CD14-positive monocyte (primary cell): Measurements from ENCODE around the gene ERCC2. TPM values are rescaled to one million over a fixed set of nuclear protein-coding genes. Genes with fewer than 3 reads are reported as not detected.

Source experiments
- DNase-seq, 3 donors: peaks; one replicate each; pipeline ENCODE4 v3.0.0-alpha.2; 2011 to 2022
- H2AFZ ChIP-seq: 2 replicates; pipeline ENCODE4 v1.6.0; 2012; ENCODE audit warnings: mild to moderate bottlenecking, low read depth, low read length, inconsistent platforms; ENCODE audit not compliant: insufficient read depth, poor library complexity, severe bottlenecking
- H3K27ac ChIP-seq, 2 donors: 1 replicate in 1 of 2; 2 replicates in 1 of 2; pipeline ENCODE4 v1.5.1; 2012 to 2013; ENCODE audit warnings: low read length in 2 of 2, control low read depth in 1 of 2, inconsistent platforms in 1 of 2, low read depth in 1 of 2, mild to moderate bottlenecking in 1 of 2
- H3K27me3 ChIP-seq, 2 donors: one replicate each; pipeline versions ENCODE4 v1.6.0 to v1.6.1; 2011 to 2013; ENCODE audit warnings: low read length in 2 of 2; ENCODE audit not compliant: control insufficient read depth in 2 of 2, insufficient read depth in 2 of 2
- H3K36me3 ChIP-seq, 2 donors: replicated peaks in 1 of 2; 1 replicate in 1 of 2; 2 replicates in 1 of 2; pipeline versions ENCODE4 v1.5.1 to v1.6.1; 2012 to 2013; ENCODE audit warnings: low read length in 2 of 2, control low read depth in 1 of 2, inconsistent platforms in 1 of 2, mild to moderate bottlenecking in 1 of 2; ENCODE audit not compliant: insufficient read depth in 2 of 2, control insufficient read depth in 1 of 2
- H3K4me1 ChIP-seq, 2 donors: 1 replicate in 1 of 2; 2 replicates in 1 of 2; pipeline versions ENCODE4 v1.5.1 to v1.6.1; 2012 to 2013; ENCODE audit warnings: low read length in 2 of 2, control low read depth in 1 of 2, inconsistent platforms in 1 of 2, mild to moderate bottlenecking in 1 of 2, moderate library complexity in 1 of 2; ENCODE audit not compliant: insufficient read depth in 2 of 2, control insufficient read depth in 1 of 2
- H3K4me2 ChIP-seq: replicated peaks from 2 replicates; pipeline ENCODE3; 2012; ENCODE audit warnings: low read length, moderate library complexity, mild to moderate bottlenecking; ENCODE audit not compliant: poor library complexity, severe bottlenecking; ENCODE audit errors: extremely low read depth
- H3K4me3 ChIP-seq, 3 experiments: fragments of 200-600 bp in 1 of 3; sonication (generic) in 1 of 3; replicated peaks in 1 of 3; 1 replicate in 2 of 3; 2 replicates in 1 of 3; pipeline ENCODE4 v1.5.1; 2011 to 2013; ENCODE audit warnings: low read length in 3 of 3, mild to moderate bottlenecking in 3 of 3, control low read depth in 2 of 3, low read depth in 2 of 3, inconsistent platforms in 1 of 3, moderate library complexity in 1 of 3
- H3K79me2 ChIP-seq: 2 replicates; pipeline ENCODE4 v1.6.0; 2012; ENCODE audit warnings: mild to moderate bottlenecking, control low read depth, inconsistent platforms, low read length, moderate library complexity; ENCODE audit not compliant: insufficient read depth
- H3K9ac ChIP-seq: 2 replicates; pipeline ENCODE4 v1.6.0; 2017; ENCODE audit warnings: low read length, mild to moderate bottlenecking; ENCODE audit not compliant: insufficient read depth, poor library complexity, severe bottlenecking
- H3K9me3 ChIP-seq, 2 donors: replicated peaks in 1 of 2; 1 replicate in 1 of 2; 2 replicates in 1 of 2; pipeline versions ENCODE4 v1.5.1 to v1.6.1; 2012 to 2013; ENCODE audit warnings: low read length in 2 of 2, control low read depth in 1 of 2; ENCODE audit not compliant: control insufficient read depth in 1 of 2, insufficient read depth in 1 of 2
- H4K20me1 ChIP-seq: 2 replicates; pipeline ENCODE4 v1.6.0; 2012; ENCODE audit warnings: mild to moderate bottlenecking, low read length, control low read depth, moderate library complexity; ENCODE audit not compliant: insufficient read depth
- H3K27ac Mint-ChIP-seq, 7 donors: one replicate each; pipeline ENCODE4 v1.8.0; 2020; ENCODE audit warnings: mild to moderate bottlenecking in 7 of 7, mixed read lengths in 7 of 7, moderate library complexity in 6 of 7, inconsistent platforms in 2 of 7
- H3K27me3 Mint-ChIP-seq, 3 donors: one replicate each; pipeline ENCODE4 v1.8.0; 2021 to 2022; ENCODE audit warnings: low read depth in 3 of 3, mild to moderate bottlenecking in 3 of 3, mixed read lengths in 3 of 3, moderate library complexity in 3 of 3, inconsistent platforms in 1 of 3
- H3K36me3 Mint-ChIP-seq, 2 donors: one replicate each; pipeline ENCODE4 v1.8.0; 2020; ENCODE audit warnings: mixed read lengths in 2 of 2, inconsistent platforms in 1 of 2, mild to moderate bottlenecking in 1 of 2
- H3K4me1 Mint-ChIP-seq: one replicate; pipeline ENCODE4 v1.8.0; 2020; ENCODE audit warnings: mild to moderate bottlenecking, mixed read lengths
- H3K4me3 Mint-ChIP-seq, 2 donors: one replicate each; pipeline ENCODE4 v1.8.0; 2020; ENCODE audit warnings: mild to moderate bottlenecking in 2 of 2, mixed read lengths in 2 of 2, moderate library complexity in 1 of 2
- H3K9me3 Mint-ChIP-seq, 7 donors: one replicate each; pipeline ENCODE4 v1.8.0; 2020 to 2022; ENCODE audit warnings: mixed read lengths in 7 of 7, mild to moderate bottlenecking in 6 of 7, moderate library complexity in 6 of 7, inconsistent platforms in 2 of 7
- WGBS: methylation state at CpG from one replicate; pipeline ENCODE4 v1.1.5; 2013; ENCODE audit warnings: missing lambda C conversion rate; ENCODE audit not compliant: insufficient coverage; 5-methylcytosine and 5-hydroxymethylcytosine counted together
- intact Hi-C, 2 donors: fragments of 100-400 bp; cut with micrococcal nuclease; formaldehyde crosslinking; loops; one replicate each; pipeline versions ENCODE4 v1.15.0 to v1.15.1; 2023
- polyA plus RNA-seq, 3 donors: library from polyadenylated mRNA; depleted of rRNA in 1 of 3; unstranded in 2 of 3; stranded (reverse) in 1 of 3; fragments of 300-500 nt in 2 of 3; fragments of >200 nt in 1 of 3; fragmentation: Illumina TruSeq in 2 of 3; gene quantifications; 1 replicate in 2 of 3; 2 replicates in 1 of 3; pipeline ENCODE4 v1.2.3, GENCODE V29; 2012 to 2021
- TF ChIP-seq, protein P1 (sequence below): fragments of 200-600 bp; IDR thresholded peaks from one replicate; pipeline ENCODE4 v1.8.0; 2022; ENCODE audit warnings: antibody characterized with exemption, mild to moderate bottlenecking

Gene ERCC2
- polyA plus RNA-seq, 3 donors, result 4.0 to 20.0 (median 4.4) TPM

DNA sequence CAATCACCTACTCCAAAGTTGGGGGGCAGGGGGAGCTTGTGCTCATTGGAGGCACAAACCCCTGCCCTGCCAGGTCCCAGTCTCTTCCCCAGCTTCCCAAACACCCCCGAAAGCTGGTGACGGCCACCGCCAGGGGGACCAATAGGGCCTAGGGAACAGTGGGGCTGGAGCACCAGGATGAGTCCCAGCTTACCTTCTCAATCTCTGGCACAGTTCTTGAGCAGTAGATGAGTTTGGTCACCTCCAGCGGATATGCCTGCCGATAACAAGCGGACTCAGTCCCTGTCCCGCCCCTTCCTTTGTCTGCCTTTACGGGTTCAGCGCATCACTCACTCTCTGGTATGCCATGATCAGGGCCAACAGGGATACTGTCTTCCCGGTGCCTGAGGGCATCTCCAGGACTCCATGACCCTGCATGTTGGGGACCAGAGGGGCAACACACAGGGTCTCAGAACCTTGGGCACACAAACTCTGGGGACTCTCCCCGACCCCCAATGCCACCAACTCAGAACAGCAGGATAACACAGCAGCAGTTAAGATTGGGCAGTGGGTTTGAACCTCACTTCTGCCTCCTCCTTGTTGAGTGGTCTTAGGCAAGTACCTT is 1.5 kb downstream of the ERCC2 start:
- H3K4me1 ChIP-seq, result peaks cover 7 to 11% of the 10 kb centered on the region in 2 donors
- H3K27me3 ChIP-seq, result no peaks in the 10 kb centered on the region
- no peak overlapping the region for H3K4me3 ChIP-seq
- TF ChIP-seq, protein P1, sequence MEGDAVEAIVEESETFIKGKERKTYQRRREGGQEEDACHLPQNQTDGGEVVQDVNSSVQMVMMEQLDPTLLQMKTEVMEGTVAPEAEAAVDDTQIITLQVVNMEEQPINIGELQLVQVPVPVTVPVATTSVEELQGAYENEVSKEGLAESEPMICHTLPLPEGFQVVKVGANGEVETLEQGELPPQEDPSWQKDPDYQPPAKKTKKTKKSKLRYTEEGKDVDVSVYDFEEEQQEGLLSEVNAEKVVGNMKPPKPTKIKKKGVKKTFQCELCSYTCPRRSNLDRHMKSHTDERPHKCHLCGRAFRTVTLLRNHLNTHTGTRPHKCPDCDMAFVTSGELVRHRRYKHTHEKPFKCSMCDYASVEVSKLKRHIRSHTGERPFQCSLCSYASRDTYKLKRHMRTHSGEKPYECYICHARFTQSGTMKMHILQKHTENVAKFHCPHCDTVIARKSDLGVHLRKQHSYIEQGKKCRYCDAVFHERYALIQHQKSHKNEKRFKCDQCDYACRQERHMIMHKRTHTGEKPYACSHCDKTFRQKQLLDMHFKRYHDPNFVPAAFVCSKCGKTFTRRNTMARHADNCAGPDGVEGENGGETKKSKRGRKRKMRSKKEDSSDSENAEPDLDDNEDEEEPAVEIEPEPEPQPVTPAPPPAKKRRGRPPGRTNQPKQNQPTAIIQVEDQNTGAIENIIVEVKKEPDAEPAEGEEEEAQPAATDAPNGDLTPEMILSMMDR, result no peak
- Mint-ChIP-seq H3K9me3 (peaks cover 0 to 2% (median 0%) of the 10 kb centered on the region in 7 donors), H3K36me3 (peaks cover 6 to 21% of the 10 kb centered on the region in 2 donors), H3K4me1 (peaks cover 13% of the 10 kb centered on the region), H3K27ac (peak overlapping the region in 2 of 7 donors; percentile 14 to 26), H3K4me3 (no peak overlapping the region), H3K27me3 (peaks cover 0 to 2% (median 2%) of the 10 kb centered on the region in 3 donors)
- intact Hi-C loops, result no loop called here
- H4K20me1 ChIP-seq, result no peaks in the 10 kb centered on the region
- H3K9me3 ChIP-seq, result no peaks in the 10 kb centered on the region
- no peak overlapping the region for H3K27ac ChIP-seq
- no peak overlapping the region for H2AFZ ChIP-seq
- no peak overlapping the region for H3K4me2 ChIP-seq
- WGBS, result 98% methylated on average over 5 of the region's 11 CpGs
- no peak for DNase-seq
- no peaks in the 10 kb centered on the region for H3K79me2 ChIP-seq
- H3K36me3 ChIP-seq, result peaks cover 4 to 5% of the 10 kb centered on the region in 2 donors
- H3K9ac ChIP-seq, result no peak overlapping the region

DNA sequence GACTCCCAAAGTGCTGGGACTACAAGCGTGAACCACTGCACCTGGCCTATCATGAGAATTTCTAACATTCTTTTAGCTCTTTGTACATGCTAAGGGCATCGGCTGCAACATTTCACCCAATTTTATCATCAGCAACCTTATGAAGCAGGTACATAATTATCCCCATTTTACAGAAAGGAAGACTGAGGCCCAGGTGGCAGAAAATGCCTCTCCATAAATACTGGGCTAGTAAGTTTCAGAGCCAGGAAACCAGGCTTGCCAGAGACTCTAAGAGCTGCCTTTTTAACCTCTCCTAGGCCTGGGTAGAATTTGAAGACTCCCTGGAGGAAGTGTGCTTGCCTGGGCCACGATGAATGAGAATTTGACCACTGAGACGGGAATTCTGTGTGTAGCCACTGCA is 2.2 kb downstream of the ERCC2 start:
- no peaks in the 10 kb centered on the region for H3K79me2 ChIP-seq
- intact Hi-C loops, result no loop called here
- H3K27me3 ChIP-seq, result no peaks in the 10 kb centered on the region
- peaks cover 9 to 26% of the 10 kb centered on the region in 2 donors for H3K36me3 Mint-ChIP-seq
- no peaks in the 10 kb centered on the region for H4K20me1 ChIP-seq
- no peak overlapping the region for H3K4me3 ChIP-seq
- peak overlapping the region in 1 of 7 donors; percentile 35 for H3K27ac Mint-ChIP-seq
- no peak for DNase-seq
- H3K27me3 Mint-ChIP-seq, result peaks cover 0 to under 1% (median 0%) of the 10 kb centered on the region in 3 donors
- no peak overlapping the region for H3K4me2 ChIP-seq
- no peak overlapping the region for H3K9ac ChIP-seq
- TF ChIP-seq, protein P1, result no peak
- H3K9me3 Mint-ChIP-seq, result peaks cover 0 to 2% (median 0%) of the 10 kb centered on the region in 7 donors
- H3K27ac ChIP-seq, result no peak overlapping the region
- H3K9me3 ChIP-seq, result no peaks in the 10 kb centered on the region
- H3K36me3 ChIP-seq, result peaks cover 8 to 12% of the 10 kb centered on the region in 2 donors
- no peak overlapping the region for H2AFZ ChIP-seq
- WGBS, result 100% methylated on average over 4 of the region's 4 CpGs
- peaks cover 7 to 11% of the 10 kb centered on the region in 2 donors for H3K4me1 ChIP-seq
- peaks cover 13% of the 10 kb centered on the region for H3K4me1 Mint-ChIP-seq
- no peak overlapping the region for H3K4me3 Mint-ChIP-seq
